ENCODE data around the gene C2orf81. TPM values are rescaled to one million over a fixed set of nuclear protein-coding genes. Genes with fewer than 3 reads are reported as not detected.

Gene C2orf81
- total RNA-seq, 1 donor from 2014 or later, result under 0.01 TPM

Other genes with a start within 250 kb of the C2orf81 start
- gene MOB1A, start 242.7 kb downstream of the C2orf81 start, total RNA-seq, result 73.0 and 84.3 TPM in 2 replicates
- gene MTHFD2, start 223.0 kb downstream of the C2orf81 start, total RNA-seq, result 39.9 and 84.5 TPM in 2 replicates
- gene SLC4A5, start 78.2 kb downstream of the C2orf81 start, total RNA-seq, result under 0.01 and 0.20 TPM in 2 replicates
- 95.2 and 117 TPM in 2 replicates for gene DCTN1, start 41.3 kb downstream of the C2orf81 start, total RNA-seq
- gene WDR54, start 111 bp upstream of the C2orf81 start, total RNA-seq, result 24.0 and 32.3 TPM in 2 replicates
- 11.8 and 28.4 TPM in 2 replicates for gene RTKN, start 20.3 kb upstream of the C2orf81 start, total RNA-seq
- gene INO80B, start 33.5 kb upstream of the C2orf81 start, total RNA-seq, result 4.8 and 6.3 TPM in 2 replicates
- 40.3 and 47.6 TPM in 2 replicates for gene WBP1, start 36.8 kb upstream of the C2orf81 start, total RNA-seq
- gene MOGS, start 43.8 kb upstream of the C2orf81 start, total RNA-seq, result 36.4 and 57.5 TPM in 2 replicates
- 28.5 and 39.9 TPM in 2 replicates for gene MRPL53, start 51.1 kb upstream of the C2orf81 start, total RNA-seq
- gene CCDC142, start 61.4 kb upstream of the C2orf81 start, total RNA-seq, result 7.8 and 16.9 TPM in 2 replicates
- 5.0 and 5.4 TPM in 2 replicates for gene TTC31, start 61.5 kb upstream of the C2orf81 start, total RNA-seq
- gene LBX2, start 78.0 kb upstream of the C2orf81 start, total RNA-seq, result 0.20 and 0.65 TPM in 2 replicates
- gene PCGF1, start 86.1 kb upstream of the C2orf81 start, total RNA-seq, result 7.0 and 8.3 TPM in 2 replicates
- gene TLX2, start 92.8 kb upstream of the C2orf81 start, total RNA-seq, result not detected in 2 replicates
- gene DQX1, start 104.6 kb upstream of the C2orf81 start, total RNA-seq, result not detected in 2 replicates
- gene AUP1, start 108.1 kb upstream of the C2orf81 start, total RNA-seq, result 70.2 and 138 TPM in 2 replicates
- gene HTRA2, start 108.3 kb upstream of the C2orf81 start, total RNA-seq, result 35.3 and 38.1 TPM in 2 replicates
- gene LOXL3, start 132.3 kb upstream of the C2orf81 start, total RNA-seq, result 0.65 and 1.2 TPM in 2 replicates
- gene DOK1, start 133.1 kb upstream of the C2orf81 start, total RNA-seq, result 19.0 and 22.0 TPM in 2 replicates
- gene M1AP, start 226.7 kb upstream of the C2orf81 start, total RNA-seq, result not detected in 2 replicates
- 1.8 and 2.2 TPM in 2 replicates for gene SEMA4F, start 232.6 kb upstream of the C2orf81 start, total RNA-seq

Data from lung microvascular endothelial cell (primary cell).